ENCODE results near the gene BLOC1S1.

DNA sequence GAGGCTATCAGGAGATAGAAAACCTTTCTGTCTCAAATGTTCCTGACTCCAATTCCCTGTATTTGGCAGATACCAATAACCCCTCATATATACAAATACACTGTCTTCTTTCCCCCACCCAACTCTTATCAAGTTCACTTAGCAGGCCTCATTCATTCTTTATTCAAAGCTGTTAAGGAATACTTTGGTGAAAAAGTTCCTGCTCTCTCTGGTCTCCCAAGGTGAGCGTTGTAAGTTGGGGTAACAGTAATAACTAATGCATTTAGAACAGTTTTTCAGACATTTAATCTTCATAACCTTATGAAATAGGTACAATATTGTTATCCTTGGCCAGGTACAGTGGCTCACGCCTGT, 23.2 kb downstream of the BLOC1S1 start:
- no peak for TF ChIP-seq POLR2A (IDR thresholded peaks at IDR 0.05; ENCODE audit: low read length)
- TF ChIP-seq GATA1 (IDR thresholded peaks at IDR 0.05; ENCODE audit: low read depth, low read length) = no peak
